NCI-H2171 treated with DMSO at 0.1 percent for 48 hours (cell line): ENCODE data around the gene PDZD2.
"Not testable (repeated sequence)": the region's sequence is repeated elsewhere in the genome, so short reads cannot be mapped to it uniquely, and the experiment has no call there.

Experiments used
- DNase-seq: peaks from one replicate; lab custom pipeline; 2025; lab: John Stamatoyannopoulos, UW

Gene PDZD2

DNA sequence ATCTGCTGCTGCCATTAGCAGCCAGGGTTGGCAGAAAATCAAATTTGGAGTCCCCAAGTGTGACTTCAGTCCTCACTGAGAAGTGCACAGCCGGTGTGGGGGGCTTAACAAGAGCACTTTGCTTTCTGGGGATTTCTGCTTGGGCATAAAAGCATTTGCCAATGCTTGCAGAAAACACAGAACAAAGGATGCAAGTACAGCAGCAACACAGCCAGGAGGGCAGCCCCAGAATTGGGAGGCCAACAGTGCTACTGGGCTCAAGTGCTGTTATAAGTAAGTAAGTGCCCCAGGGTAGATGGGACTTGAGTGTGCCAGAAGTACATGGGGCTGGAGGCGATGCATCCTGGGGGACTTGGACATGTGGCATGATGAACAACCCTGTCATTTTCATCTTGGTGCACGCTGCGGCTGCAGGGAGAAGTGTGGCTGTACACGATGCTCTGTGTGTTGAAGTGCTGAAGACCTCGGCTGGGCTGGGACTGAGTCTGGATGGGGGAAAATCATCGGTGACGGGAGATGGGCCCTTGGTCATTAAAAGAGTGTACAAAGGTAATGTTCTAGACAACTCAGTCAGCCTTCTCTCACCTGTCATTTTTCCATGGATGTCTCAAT, 461.9 kb downstream of the PDZD2 start:
- DNase-seq: no peak

DNA sequence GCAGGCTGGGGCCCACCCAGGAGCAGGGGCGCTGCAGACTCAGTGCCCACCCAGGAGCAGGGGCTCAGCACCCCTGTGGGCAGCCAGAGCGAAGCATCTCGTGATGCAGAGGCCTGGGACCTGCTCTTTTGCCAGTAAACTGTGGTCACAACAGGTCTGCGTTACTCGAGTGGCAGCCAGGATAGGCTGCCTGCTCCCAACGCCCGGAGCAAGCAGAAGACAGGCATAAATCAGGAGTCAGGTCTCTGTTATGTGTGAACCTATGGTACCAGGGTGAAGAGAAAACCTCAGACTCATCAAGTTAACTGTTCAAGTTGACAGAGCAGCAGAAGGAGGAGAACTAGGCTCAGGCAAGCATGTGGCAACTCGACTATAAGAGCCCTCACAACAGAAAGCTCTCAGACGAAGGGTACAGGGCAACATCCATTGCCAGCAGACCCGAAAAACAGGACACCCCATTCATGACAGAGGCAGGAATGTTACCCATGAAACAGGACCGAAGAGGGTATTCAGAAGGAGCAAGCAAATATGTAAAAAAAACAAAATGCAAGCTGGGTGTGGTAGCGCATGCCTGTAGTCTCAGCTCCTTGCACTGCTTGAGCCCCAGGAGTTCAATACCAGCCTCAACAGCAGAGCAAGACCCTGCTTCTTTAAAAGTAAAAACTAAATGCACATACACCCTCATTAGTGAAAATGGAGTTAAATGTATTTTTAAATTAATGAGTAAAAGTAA, 463.5 kb downstream of the PDZD2 start:
- no peak for DNase-seq

DNA sequence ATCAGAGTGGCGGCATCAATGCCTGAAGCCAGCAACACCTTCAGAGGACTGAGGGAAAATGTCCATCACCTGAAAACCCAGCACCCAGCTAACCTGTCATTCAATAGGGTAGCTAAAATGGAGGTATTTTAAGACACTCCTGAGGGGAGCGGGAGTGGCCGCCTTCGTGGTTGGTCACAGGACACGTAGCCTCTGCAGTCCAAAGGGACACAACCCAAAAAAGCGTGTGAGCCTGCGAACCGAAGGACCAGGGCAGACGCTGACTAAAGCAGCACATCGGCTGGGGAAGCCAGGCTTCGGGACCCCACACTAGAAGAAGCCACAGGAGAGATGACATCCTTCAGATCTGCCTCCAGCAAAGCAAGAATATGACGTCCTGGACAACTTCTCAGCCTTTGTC, 464.6 kb downstream of the PDZD2 start:
- no peak for DNase-seq

DNA sequence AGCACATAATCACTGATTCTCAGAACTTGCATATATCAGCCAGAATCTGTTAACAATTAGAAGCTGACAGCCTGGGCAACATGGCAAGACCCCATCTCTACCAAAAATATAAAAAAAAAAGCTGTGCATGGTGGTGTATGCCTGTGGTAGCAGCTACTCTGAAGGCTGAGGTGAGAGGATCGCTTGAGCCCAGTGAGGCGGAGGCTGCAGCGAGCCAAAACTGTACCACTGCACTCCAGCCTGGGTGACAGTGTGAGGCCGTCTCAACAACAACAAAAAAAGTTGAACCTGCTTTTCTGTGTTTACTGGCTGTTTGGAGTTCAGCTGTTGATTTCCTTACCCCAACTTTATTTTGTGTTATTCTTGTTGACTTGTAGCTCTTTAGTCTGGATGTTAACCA, 468.4 kb downstream of the PDZD2 start:
- no peak for DNase-seq

DNA sequence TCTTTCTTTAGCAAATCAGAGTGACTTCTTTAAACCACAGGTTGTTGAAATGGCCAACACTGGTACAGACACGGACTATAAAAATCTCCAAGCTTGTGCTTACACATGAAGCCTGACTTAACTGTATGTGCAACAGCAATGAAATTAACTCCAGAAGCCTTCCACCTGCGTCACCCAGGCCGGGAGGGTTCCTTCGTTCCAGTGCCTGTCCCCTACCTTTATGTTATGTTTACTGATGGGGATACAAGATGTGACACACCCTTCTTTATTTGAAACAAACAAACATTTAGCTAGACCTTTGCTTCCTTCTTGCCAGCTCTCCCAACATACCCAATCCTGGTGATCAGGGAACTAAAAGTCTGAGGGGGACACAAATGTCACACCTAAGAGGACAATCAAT, 469.2 kb downstream of the PDZD2 start:
- DNase-seq: no peak

DNA sequence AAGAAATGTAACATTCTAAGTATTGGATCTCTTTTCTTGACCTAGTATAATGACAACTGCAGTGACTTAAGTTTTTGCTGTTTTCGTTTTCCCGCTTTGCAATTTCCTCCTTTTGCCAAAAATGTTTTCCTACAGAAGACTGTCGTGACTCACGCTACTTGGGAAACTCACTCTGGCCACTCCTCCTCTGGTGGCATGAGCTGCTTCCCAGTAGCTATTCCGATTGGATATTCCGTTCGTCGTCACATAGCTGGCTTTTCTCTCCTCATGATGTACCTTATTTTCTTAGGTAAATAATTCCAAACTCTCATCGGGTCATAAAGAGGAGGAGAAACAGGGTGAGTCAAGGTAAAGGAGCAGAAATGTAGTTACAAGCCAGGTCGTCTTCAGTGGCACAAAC, 470.3 kb downstream of the PDZD2 start:
- no peak for DNase-seq

DNA sequence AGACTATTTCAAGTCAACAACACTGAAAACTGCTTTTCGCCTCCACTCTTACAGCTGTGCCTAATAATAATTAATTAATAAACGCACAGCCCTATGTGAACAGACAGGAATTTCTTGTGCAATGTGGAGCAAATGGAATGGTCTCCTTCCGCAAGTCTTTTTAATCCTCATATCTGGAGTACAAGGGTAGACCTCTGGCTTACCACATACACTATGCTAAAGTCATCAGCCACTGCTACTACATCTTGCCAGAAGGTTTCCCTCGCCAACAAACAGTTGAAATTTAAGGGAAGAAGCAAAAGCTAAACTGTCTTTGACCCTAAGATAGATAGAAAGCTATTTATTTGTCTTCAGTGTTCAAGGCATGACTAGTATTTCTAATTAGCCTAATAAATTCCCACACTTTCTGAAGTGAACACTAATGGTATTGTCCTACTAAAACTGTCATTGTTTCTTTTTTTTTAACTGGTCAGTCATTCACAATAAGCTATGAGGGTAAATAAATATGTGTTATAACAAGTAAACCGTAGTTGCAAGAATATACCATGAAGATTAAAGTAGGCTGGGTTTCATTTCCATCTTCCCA, 471.3 kb downstream of the PDZD2 start:
- DNase-seq: no peak

DNA sequence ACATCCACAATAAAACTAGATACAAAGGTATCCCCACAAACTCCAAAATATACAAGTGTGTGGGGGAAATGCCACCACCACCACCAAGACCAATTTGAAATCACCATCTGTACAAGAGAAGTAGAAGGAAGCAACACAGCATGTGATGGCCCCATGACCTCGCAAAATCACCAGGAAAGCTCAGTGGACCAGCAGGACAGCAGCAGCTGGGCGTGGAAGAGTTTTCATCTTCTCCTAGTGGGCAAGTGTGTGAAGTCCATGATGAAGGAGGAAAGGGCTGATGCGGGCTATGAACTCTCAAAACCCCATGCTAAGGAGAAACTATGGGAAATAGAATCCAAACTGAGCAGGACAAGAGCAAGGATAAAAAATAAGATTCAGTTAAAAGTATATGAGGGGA, 477.1 kb downstream of the PDZD2 start:
- DNase-seq: peak; percentile 14

DNA sequence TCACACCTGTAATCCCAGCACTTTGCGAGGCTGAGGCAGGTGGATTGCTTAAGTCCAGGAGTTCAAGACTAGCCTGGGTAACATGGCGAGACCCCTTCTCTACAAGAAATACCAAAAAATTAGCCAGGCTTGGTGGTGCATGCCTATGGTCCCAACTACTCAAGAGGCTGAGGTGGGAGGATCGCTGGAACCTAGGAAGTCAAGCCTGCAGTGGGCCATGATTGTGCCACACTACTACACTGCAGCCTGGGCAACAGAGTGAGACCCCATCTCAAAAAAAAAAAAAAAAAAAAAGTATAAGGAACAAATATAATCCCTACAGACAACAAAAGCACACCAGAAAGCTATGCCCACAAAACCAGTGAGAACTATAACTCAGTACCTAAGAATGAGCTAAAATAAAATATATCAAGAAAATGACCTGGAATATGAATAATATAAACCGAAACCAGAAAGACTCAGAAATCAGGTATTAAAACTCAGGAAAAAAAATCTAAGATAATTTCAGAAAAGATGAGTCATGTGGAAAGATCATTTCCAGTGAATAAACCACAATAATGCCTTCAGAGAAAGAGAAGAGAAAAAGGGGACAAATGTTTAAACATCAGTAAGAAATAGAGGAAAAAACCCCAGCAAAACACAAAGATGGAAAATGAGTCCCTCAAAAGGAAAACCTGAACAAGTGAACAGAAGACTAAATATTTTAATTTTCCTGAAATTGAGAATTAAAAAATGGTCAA, 477.8 kb downstream of the PDZD2 start:
- DNase-seq: no peak

DNA sequence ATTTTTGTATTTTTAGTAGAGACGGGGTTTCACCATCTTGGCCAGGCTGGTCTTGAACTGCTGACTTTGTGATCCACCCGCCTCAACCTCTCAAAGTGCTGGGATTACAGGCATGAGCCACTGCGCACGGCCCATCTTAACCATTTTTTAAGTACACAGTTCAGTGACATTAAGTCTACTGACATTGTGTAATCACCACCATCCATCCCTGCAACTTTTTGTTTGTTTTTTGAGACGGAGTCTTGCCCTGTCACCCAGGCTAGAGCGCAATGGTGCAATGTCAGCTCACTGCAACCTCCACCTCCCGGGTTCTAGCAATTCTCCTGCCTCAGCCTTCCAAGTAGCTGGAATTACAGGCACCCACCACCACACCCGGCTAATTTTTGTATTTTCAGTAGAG, 480.0 kb downstream of the PDZD2 start:
- DNase-seq: not testable (repeated sequence)

DNA sequence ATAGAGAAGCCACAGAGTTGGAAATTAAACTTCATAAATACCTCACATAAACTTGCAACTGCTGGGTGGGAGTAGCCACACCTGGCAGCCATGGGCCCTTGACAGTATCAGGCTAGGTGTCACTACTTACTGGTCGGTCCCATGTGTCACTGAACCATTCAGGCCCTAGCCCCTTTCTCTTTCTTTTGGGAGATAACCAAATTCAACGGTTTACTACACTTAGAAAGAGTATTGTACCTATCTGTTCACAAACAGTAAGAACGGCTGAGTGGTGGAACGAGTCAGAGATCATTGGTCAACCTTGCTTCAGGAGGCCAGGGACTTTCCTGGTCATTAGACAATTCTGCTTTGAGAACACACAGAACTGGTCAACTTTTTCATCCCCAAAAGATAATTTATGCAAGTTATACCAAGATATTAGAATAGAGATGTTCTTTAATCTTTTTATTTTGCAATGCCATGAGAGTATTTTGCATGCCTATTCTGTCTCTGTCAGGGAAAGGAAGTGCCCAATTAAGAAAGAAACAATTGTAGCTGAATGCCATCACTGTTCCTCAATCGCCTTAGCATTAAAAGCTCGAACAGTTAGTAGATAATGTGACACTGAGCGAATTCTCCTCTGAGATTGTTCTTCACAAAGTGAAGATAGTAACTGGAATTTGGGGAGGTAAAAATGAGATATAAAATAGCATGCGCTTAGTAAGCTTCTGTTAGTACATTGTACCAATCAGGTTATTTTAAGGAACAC, 484.3 kb downstream of the PDZD2 start:
- DNase-seq: no peak

DNA sequence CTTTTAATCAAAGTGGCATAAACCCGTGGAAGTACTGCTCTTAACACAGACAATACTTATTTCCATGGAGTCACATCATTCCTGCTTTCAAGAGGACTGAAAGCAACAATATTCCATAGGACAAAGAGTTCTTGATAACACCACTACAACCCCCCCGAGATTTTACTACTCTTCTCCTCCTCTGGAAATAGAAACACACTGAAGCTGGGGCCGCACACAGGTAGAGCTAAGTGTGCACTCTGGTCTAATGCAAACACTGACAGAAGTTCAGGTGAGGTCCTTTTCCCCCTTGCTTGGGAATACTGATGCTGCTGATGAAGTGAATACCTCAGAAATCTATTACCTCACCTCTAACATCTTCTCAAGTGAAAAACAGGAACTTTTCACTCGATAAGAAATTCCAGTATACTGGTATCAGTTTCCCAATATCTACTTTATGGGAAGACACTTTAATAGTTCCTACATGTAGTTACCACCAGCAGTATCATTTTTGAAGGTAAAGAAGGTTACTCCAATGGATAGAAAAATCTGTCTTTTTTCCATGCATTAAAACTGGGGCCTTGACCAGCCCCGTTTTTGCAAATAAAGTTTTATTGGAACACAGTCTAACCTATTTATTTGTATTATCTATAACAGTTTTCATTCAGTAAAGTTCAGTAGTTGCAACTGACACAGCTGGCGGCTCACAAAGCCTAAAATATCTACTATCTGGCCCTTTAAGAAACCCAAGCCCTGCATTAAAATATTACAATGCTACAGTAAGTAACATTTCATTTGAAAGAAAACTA, 485.2 kb downstream of the PDZD2 start:
- no peak for DNase-seq

DNA sequence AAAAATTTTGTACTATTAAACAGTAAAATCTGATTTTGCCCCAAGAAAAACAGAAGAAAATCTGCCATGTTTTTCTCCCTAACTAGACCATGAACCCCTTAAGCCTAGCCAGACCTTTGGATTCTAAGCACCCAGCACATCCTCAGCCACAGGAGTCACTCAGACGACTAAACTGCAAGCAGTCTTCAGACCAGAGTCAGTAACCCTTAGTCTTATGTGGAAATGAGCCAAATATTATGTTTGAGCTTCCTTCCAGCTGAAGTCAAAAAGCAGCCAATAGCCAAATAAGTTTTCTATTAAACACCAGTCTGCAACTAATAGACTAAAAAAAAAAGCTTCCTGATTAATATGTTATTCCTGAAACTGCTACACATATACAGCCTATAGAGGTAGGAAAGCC, 487.8 kb downstream of the PDZD2 start:
- no peak for DNase-seq

DNA sequence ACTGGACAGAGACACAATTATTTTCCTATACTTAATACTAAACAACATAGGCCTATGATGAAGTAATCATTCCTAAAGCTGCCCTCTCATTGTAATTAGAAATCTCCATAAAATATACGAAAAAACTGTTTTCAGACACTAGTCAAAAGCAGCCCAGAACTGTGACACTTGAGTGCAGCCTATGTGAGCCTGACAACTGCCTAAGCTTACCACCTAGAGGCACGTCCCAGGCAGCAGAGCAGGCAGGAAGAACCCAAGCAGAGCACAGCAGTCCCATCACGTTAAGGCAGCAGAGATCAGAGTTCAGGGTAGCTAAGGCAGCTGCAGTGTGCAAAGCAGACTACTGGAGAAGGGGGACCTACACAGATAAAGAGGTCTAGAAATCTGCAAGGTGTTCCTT, 488.8 kb downstream of the PDZD2 start:
- DNase-seq: no peak

DNA sequence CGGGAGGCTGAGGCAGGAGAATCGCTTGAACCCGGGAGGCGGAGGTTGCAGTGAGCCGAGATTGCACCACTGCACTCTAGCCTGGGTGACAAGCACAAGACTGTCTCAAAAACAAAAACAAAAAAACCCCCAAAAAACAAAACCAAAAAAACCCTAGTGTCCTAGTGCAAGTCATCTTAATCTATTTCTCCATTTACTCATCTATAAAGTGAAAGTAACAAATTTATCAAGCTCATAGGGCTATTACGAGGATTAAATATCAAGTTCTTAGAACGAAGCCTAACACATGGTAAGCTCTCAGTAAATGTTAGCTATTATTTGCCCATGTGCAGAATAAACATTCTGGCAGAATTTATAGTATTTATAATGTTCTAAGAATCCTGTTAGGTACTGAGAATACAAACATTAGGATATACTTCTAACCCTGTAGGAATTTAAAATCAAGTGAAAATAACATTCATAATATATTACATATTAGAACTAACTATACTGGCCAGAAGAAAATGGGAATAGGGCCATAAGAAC, 490.2 kb downstream of the PDZD2 start:
- no peak for DNase-seq

DNA sequence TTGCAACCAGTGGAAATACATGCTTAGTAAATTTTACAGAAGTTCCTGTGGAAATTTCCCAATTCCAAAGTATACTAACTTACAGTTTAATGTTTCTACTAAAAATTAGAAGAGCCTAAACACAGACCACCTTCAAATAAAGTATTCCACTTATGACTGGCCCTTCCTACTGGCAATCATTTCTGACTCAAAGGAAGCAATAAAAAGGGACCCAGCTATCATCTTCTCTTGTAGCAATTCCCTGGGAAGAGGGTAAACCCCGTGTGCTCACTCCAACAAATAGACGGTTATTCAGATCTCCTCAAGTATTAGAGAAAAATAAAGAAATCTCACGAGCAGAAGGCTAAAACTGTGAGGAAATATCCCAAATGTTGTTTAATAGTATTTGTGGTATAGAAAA, 491.9 kb downstream of the PDZD2 start:
- DNase-seq: no peak

DNA sequence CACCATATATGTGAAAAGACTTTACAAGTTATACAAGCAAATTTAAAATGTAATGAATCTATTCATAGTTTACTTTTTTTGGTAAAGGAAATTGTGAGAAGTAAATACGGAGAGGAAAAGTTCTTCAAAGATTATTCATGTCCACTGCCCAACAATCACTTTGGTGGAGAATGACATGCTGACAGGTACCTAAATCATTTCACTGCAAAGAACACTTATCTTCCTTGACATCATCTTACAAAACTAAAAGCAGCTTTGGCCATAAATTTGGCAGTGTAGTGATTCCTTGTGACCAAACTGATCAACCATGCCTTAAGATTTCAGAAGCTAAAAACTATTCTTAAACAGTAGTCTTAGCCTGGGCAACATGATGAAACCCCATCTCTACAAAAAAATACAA, 492.7 kb downstream of the PDZD2 start:
- no peak for DNase-seq

DNA sequence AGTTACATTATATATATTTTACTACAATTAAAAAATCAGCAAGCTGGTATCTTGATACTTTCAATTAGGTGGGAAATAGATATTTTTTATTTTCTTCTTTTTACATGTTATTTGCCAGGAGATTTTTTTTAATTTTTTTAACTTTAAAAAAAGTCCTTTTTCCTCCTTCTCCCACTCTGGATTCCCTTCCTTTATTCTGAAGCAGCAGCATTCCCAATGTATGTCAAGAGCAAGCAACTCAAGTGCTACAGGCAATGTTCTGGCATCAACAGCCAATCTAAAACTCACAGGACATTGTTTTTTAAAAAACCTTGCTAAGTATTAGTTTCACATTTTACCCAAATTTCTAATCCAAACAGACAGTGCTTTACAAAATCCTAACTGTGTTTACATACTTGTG, 493.8 kb downstream of the PDZD2 start:
- DNase-seq: no peak

DNA sequence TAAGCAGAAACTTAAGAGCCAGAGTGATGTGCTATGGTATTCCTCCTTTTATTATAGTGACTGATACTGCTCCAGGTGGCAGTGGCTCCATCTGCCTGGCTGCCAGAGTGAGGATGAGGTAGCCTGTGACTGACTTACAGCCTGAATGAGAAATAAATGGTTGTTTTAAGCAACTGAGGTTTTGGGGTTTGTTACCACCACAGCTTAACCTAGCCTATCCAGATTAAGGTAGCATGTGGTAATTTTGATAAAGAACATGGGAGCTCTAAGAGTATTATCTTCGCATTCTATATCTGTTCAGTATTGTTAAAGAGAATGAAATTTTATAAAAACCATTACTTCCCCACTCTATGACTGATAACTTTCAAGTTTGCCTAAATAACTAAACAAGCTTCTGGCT, 496.2 kb downstream of the PDZD2 start:
- DNase-seq: peak; percentile 65

DNA sequence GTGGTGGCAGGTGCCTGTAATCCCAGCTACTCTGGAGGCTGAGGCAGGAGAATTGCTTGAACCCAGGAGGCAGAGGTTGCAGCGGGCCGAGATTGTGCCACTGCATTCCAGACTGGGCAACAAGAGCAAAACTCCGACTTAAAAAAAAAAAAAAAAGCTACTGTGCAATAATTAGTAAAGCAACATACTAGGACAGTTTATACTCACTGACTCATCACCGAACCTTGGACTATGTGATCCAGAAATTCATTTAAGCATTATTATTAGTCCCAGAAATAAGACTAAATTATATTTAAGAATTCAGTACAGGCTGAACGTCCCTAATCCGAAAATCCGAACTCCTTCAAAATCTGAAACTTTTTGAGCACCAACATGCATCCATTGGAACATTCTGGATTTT, 497.4 kb downstream of the PDZD2 start:
- DNase-seq: no peak

DNA sequence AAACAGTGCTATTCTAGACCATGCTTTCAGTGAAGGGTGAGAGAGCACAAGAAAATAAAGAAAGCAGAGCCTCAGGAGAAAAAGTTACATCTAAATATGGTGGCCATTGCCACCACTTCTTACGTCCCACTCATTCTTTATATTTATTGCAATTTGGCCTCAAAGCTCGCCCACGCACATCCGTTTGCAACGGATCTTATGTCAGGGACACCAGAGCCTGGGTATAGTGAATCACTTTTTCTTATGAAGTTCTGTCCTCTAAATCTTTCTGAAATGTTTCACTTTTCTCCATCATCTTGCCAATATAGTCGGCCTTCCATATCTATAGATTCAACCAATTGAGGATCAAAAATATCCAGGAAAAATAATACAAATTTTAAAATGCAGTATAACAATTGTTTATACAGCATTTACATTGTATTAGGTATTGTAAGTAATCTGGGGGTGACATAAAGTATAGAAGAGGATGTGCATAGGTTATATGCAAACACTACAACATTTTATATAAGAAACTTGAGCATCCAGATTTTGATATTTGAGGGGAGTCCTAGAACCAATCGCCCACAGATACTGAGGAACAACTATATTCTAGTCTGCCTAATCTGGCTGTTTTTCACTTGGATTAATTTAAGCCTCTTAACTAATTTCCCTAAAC, 500.0 kb downstream of the PDZD2 start:
- DNase-seq: no peak
